Measurements from ENCODE around the gene ZPR1. TPM values are rescaled to one million over a fixed set of nuclear protein-coding genes. Genes with fewer than 3 reads are reported as not detected.

The ZPR1 gene
- total RNA-seq, 1 experiment from 2014 or later: 105 TPM

DNA sequence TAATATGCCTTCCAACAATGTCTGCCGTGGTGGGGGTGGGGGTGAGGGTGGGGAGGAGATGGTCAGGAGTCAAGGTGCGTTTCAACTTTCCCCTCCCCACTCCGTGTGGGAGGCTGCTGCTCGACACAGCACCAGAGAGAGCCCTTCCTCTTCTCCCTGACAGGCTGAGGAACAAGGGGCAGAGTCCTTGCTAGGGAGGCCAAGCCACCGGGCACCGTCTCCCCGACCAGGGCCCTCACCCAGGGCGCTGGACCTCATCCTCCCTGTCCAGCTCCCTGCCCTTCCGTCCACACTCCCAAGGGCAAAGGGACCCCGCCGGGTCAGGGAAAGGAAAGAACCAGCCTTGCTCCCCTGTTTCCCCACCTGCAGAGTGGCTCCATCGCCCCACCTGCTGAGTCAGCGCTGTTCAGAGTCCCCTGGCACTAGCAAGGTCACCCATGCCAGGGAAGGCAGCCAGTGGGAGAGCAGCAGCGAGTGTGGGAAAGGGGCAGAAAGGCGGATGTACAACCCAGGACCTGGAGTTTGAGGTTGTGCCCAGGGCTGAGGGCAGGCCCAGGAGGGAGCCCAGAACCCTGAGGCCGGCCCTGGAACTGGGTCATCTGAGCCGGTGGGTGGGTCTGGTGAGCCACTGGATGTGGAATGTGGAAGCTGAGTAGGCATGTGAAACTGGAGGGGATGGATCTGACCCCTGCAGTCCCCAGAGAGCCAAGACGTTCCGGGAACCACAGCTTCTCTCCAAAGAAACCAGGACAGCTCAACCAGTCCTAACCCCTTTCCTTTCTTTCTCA lies 62.2 kb downstream of the ZPR1 start:
- Mint-ChIP-seq H3K27ac (ENCODE audit: low read depth, unreplicated experiment) (no peak overlapping the region), H3K9me3 (ENCODE audit: unreplicated experiment) (no peaks in the 10 kb centered on the region), H3K4me1 (ENCODE audit: insufficient read depth, unreplicated experiment) (no peaks in the 10 kb centered on the region), H3K4me3 (ENCODE audit: unreplicated experiment) (no peak overlapping the region), H3K36me3 (ENCODE audit: insufficient read depth, unreplicated experiment) (no peaks in the 10 kb centered on the region), H3K27me3 (ENCODE audit: insufficient read depth, unreplicated experiment) (peaks cover 36% of the 10 kb centered on the region)
- ChIA-PET CTCF (no interaction called here), POLR2A (no interaction called here)
- intact Hi-C loops (cut with micrococcal nuclease): no loop called here
- no peak for DNase-seq (ENCODE audit: unreplicated experiment)
- BruUV-seq (replicated peaks): no TSS peak
- no peak for TF ChIP-seq CTCF (IDR thresholded peaks at IDR 0.05; ENCODE audit: unreplicated experiment)

DNA sequence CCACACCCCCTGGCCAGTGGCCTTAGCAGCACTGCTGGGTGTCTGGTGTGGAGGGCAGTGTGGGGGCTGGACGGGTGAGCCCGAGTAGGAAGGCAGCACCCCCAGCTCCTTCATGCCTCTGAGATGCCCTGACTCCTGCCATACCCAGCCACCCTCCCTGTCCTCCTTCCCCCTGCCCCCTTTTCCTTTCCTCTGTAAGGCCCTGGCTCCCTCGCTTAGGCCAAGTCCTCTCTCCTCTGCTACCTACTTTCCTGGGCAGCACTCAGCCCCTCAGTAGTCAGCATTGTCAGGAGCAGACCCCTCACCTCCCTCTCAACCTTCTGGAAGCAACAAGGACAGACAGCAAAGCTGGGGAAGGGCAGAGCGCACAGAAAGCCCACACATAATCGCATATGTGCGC lies 63.0 kb downstream of the ZPR1 start:
- intact Hi-C loops (cut with micrococcal nuclease): no loop called here
- peaks cover 36% of the 10 kb centered on the region for H3K27me3 Mint-ChIP-seq (ENCODE audit: insufficient read depth, unreplicated experiment)
- no peaks in the 10 kb centered on the region for H3K36me3 Mint-ChIP-seq (ENCODE audit: insufficient read depth, unreplicated experiment)
- TF ChIP-seq CTCF (IDR thresholded peaks at IDR 0.05; ENCODE audit: unreplicated experiment): no peak
- no TSS peak for BruUV-seq (replicated peaks)
- no peak for DNase-seq (ENCODE audit: unreplicated experiment)
- CTCF ChIA-PET: no interaction called here
- H3K4me1 Mint-ChIP-seq (ENCODE audit: insufficient read depth, unreplicated experiment): no peaks in the 10 kb centered on the region
- no peak overlapping the region for H3K27ac Mint-ChIP-seq (ENCODE audit: low read depth, unreplicated experiment)
- no peaks in the 10 kb centered on the region for H3K9me3 Mint-ChIP-seq (ENCODE audit: unreplicated experiment)
- H3K4me3 Mint-ChIP-seq (ENCODE audit: unreplicated experiment): no peak overlapping the region
- POLR2A ChIA-PET: no interaction called here

Other genes starting within 250 kb of the ZPR1 start
- gene BUD13, start 15.0 kb downstream of the ZPR1 start, total RNA-seq (2022): 11.8 and 15.1 TPM in 2 replicates
- not detected in 2 replicates for gene APOA5, start 3.9 kb upstream of the ZPR1 start, total RNA-seq (2022)
- gene APOA4, start 35.3 kb upstream of the ZPR1 start, total RNA-seq (2022): not detected in 2 replicates
- gene APOC3, start 41.9 kb upstream of the ZPR1 start, total RNA-seq (2022): not detected in 2 replicates
- gene APOA1, start 49.6 kb upstream of the ZPR1 start, total RNA-seq (2022): not detected in 2 replicates